Transverse colon (tissue), 3 donors: ENCODE results near the gene ASB13.

Experiments used
- EP300 ChIP-seq: sonication (generic); formaldehyde crosslinking; IDR thresholded peaks from one replicate; pipeline ENCODE4 v1.6.1; 2017; ENCODE audit warnings: antibody characterized with exemption, low read depth
- TF ChIP-seq, protein P1 (sequence below), 5 experiments: fragments of 200-600 bp in 3 of 5; fragments of 450-650 bp in 2 of 5; sonication (generic) in 3 of 5; IDR thresholded peaks; 1 replicate in 2 of 5; 2 replicates in 3 of 5; pipeline ENCODE4 v1.5.1; 2016 to 2017; ENCODE audit warnings: antibody characterized with exemption in 5 of 5, inconsistent platforms in 3 of 5, mild to moderate bottlenecking in 2 of 5, moderate library complexity in 1 of 5

- TF ChIP-seq, protein P1, sequence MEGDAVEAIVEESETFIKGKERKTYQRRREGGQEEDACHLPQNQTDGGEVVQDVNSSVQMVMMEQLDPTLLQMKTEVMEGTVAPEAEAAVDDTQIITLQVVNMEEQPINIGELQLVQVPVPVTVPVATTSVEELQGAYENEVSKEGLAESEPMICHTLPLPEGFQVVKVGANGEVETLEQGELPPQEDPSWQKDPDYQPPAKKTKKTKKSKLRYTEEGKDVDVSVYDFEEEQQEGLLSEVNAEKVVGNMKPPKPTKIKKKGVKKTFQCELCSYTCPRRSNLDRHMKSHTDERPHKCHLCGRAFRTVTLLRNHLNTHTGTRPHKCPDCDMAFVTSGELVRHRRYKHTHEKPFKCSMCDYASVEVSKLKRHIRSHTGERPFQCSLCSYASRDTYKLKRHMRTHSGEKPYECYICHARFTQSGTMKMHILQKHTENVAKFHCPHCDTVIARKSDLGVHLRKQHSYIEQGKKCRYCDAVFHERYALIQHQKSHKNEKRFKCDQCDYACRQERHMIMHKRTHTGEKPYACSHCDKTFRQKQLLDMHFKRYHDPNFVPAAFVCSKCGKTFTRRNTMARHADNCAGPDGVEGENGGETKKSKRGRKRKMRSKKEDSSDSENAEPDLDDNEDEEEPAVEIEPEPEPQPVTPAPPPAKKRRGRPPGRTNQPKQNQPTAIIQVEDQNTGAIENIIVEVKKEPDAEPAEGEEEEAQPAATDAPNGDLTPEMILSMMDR (IDR thresholded peaks at IDR 0.05) = no peak
- no peak for TF ChIP-seq EP300
These were observed 71.3 kb downstream of the ASB13 start for GRCh38 chr10:5595095-5595494.
